22Rv1 (cell line): ENCODE data around the gene CREBRF.

Experiments
- CTCF ChIP-seq: fragments of 450-650 bp; IDR thresholded peaks from 2 replicates; pipeline ENCODE4 v1.5.1; 2017; ENCODE audit warnings: mild to moderate bottlenecking
- ZFX ChIP-seq: fragments of 450-650 bp; IDR thresholded peaks from 2 replicates; pipeline ENCODE4 v1.6.1; 2017; ENCODE audit warnings: antibody characterized with exemption, borderline replicate concordance

- TF ChIP-seq CTCF (no peak), ZFX (no peak)
Measured at GRCh38 chr5:173143567-173143966, 87.4 kb downstream of the CREBRF start.
